Inferior parietal cortex (tissue), 1 donor: ENCODE results near the gene GNGT2.

ENCODE experiments used
- DNase-seq: peaks from one replicate; pipeline ENCODE4 v3.0.0-alpha.2; 2016; ENCODE audit errors: extremely low spot score

Gene GNGT2

DNA sequence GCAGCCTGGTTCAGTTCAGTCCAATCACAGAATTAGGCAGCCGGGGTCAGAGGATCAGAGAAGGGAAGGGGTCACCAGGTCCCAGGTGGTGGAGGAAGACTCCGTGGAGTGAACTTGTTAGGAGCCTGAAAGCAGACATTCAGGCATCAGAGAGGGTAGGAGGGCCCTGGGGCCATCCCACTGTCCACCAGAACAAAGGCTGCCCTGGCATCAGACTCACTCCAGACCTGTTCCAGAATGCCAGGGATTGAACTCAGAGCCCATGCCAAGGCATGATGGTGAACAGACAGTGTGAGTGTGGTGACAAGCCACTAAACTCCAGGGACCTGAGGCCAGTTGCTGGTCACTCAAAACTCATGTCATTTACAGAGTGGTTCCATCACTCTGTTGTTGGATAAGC is 40.2 kb downstream of the GNGT2 start:
- DNase-seq, result no peak

DNA sequence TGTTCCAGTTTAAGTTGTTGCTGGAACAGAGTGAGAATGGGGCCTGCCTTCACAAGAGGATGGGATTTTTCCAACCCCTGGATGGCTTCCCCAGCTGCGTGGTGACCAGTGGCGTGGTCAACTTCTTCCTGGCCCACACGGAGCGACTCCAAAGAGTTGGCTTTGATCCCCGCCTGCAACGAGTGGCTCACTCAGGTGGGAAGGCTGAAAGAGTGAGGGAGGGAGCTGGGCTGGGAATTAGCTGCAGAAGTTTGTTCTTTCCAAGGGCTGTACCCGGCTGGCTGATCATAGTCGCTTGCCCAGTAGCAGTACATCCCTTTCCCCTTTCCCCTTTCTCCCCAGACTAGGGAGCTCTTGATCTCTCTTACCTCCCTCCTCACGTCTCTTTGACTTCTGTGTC is 41.7 kb downstream of the GNGT2 start:
- no peak for DNase-seq

DNA sequence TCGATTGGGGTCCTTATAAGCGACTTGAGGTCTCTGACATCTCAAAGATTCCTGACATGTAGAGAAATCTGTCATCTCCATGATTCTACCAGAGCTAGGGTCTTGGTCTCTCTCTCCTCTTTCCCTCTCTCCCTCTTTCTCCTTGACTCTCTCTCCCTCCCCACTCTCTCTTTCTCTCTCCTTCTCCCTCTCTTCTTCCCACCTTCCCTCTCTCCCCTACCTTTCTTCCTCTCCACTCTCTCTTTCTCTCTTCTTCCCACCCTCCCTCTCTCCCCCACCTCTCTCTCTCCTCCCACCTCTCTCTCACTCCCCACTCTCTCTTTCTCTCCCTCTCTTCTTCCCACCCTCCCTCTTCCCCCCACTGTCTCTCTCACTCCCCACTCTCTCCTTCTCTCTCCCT is 45.2 kb downstream of the GNGT2 start:
- DNase-seq, result no peak

DNA sequence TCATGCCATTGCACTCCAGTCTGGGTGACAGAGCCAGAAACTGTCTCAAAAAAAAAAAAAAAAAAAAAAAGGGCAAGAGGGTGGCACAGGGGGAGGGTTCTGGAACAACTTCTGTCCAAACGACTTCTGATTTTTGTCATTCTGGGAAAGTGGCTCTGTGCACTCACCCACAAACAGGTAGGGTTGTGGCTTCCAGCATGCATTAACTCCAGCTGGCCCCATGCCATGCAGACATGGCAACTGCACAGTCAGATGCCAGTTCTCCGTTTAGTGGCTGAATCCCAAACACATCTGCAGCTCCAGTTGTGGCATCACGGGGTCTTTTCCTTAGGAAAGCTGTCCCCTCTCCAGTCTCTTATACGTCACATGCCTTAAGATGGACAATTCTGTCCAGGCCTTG is 47.5 kb downstream of the GNGT2 start:
- DNase-seq, result no peak

DNA sequence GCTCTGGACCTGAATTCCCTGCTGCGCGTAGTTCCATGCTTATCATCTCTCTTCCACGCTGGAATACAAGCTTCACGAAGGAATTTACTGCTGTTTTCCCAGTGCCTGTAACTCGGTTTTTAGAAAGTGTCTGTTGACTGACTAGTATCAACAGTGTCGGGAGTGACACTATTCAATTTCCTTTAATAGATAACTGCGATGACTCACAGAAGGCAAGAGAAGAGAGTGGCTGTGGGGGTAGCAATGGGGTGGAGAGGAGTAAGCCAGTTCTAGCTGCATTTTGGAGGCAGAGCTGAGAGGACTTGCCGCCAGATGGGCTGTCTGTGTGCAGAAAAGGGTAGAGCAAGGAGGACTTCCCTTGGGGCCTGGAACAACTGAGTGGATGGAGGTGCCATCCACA is 52.6 kb downstream of the GNGT2 start:
- no peak for DNase-seq

DNA sequence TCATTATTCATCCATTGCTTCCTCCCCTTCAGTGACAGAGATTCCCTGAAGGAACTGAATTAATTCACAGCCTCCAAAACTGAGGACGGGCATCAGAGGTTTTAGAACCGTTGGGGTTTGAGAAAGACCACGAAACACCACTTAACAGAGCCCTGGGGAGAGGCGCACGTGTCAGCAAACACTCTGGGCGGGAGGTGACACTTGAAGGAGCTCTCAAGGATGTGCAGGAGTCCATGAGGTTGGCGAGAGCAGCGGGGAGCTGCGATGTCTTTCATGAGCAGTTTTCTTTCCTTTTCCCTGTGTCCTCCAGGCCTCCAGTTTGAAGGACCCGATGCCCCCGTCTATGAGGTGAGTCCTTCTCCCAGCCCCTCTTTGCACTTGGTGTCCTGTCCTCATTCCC is 54.1 kb downstream of the GNGT2 start:
- no peak for DNase-seq
